HepG2 (cell line): Measurements from ENCODE around the gene KCTD6. TPM values are rescaled to one million over a fixed set of nuclear protein-coding genes. Genes with fewer than 3 reads are reported as not detected.

Experiments used
- FOSL2 ChIP-seq: sonication (generic); formaldehyde crosslinking; IDR thresholded peaks from 2 replicates; pipeline ENCODE4 v1.4.0; 2020; ENCODE audit warnings: missing genetic modification reagents
- FOXJ3 ChIP-seq: sonication (generic); formaldehyde crosslinking; IDR thresholded peaks from 2 replicates; pipeline ENCODE4 v1.4.0; 2020; ENCODE audit warnings: missing genetic modification reagents, mild to moderate bottlenecking, borderline replicate concordance
- GABPA ChIP-seq, 2 experiments: IDR thresholded peaks; 2 replicates each; pipeline ENCODE4 v1.6.1; 2011 to 2016; ENCODE audit warnings: low read depth in 2 of 2, low read length in 1 of 2, missing biosample characterization in 1 of 2, missing genetic modification characterization in 1 of 2
- KDM2A ChIP-seq: sonication (generic); formaldehyde crosslinking; IDR thresholded peaks from 2 replicates; pipeline ENCODE4 v1.4.0; 2020; ENCODE audit warnings: low read depth, missing genetic modification reagents, borderline replicate concordance
- MIER2 ChIP-seq: IDR thresholded peaks from 2 replicates; pipeline ENCODE4 v1.6.1; 2016; ENCODE audit warnings: missing biosample characterization, missing genetic modification reagents
- MTA1 ChIP-seq: sonication (generic); formaldehyde crosslinking; IDR thresholded peaks from 2 replicates; pipeline ENCODE4 v1.4.0; 2020; ENCODE audit warnings: missing genetic modification reagents, mild to moderate bottlenecking, borderline replicate concordance
- NCOA2 ChIP-seq: sonication (generic); formaldehyde crosslinking; IDR thresholded peaks from 2 replicates; pipeline ENCODE4 v1.8.0; 2022; ENCODE audit warnings: inconsistent platforms
- RAD21 ChIP-seq: fragments of 450-650 bp; formaldehyde crosslinking; IDR thresholded peaks from 2 replicates; pipeline ENCODE4 v1.5.0; 2020; ENCODE audit warnings: mild to moderate bottlenecking
- SALL1 ChIP-seq: sonication (generic); formaldehyde crosslinking; IDR thresholded peaks from 2 replicates; pipeline ENCODE4 v1.8.0; 2022; ENCODE audit warnings: mild to moderate bottlenecking, missing genetic modification reagents
- SIX1 ChIP-seq: sonication (generic); formaldehyde crosslinking; IDR thresholded peaks from 2 replicates; pipeline ENCODE4 v1.4.0; 2020; ENCODE audit warnings: missing genetic modification reagents, borderline replicate concordance
- STAG1 ChIP-seq: sonication (generic); formaldehyde crosslinking; IDR thresholded peaks from 2 replicates; pipeline ENCODE4 v1.4.0; 2020; ENCODE audit warnings: missing genetic modification reagents
- ZFP36L1 ChIP-seq: sonication (generic); formaldehyde crosslinking; IDR thresholded peaks from 2 replicates; pipeline ENCODE4 v1.8.0; 2022; ENCODE audit warnings: mild to moderate bottlenecking, missing genetic modification reagents, moderate library complexity
- ZNF235 ChIP-seq: sonication (generic); formaldehyde crosslinking; IDR thresholded peaks from 2 replicates; pipeline ENCODE4 v1.8.1; 2023; ENCODE audit warnings: mild to moderate bottlenecking, missing genetic modification reagents, borderline replicate concordance
- ZNF326 ChIP-seq: sonication (generic); formaldehyde crosslinking; IDR thresholded peaks from 2 replicates; pipeline ENCODE4 v1.4.0; 2020; ENCODE audit warnings: missing genetic modification reagents, borderline replicate concordance
- ZNF451 ChIP-seq: sonication (generic); formaldehyde crosslinking; IDR thresholded peaks from 2 replicates; pipeline ENCODE4 v1.5.0; 2020; ENCODE audit warnings: mild to moderate bottlenecking, missing genetic modification reagents
- ZNF570 ChIP-seq: sonication (generic); formaldehyde crosslinking; IDR thresholded peaks from 2 replicates; pipeline ENCODE4 v1.4.0; 2020; ENCODE audit warnings: mild to moderate bottlenecking, missing genetic modification reagents, borderline replicate concordance
- polyA plus RNA-seq, 8 experiments: library from polyadenylated mRNA; depleted of rRNA in 3 of 8; stranded (reverse) in 7 of 8; unstranded in 1 of 8; fragments of >200 nt; fragmentation: Illumina TruSeq in 4 of 8; extraction: Trizol in 4 of 8; gene quantifications; 2 replicates each; pipeline versions ENCODE4 v1.2.1 to v1.2.3, GENCODE V29; 2011 to 2016; ENCODE audit warnings: low read depth in 4 of 8, missing spikeins in 1 of 8, mixed read lengths in 1 of 8; ENCODE audit not compliant: insufficient read depth in 1 of 8
- total RNA-seq, 5 experiments: library from RNA; depleted of rRNA; stranded (reverse); fragments of >200 nt; fragmentation: Illumina TruSeq; extraction: Trizol; gene quantifications; 2 replicates each; pipeline ENCODE4 v1.2.3, GENCODE V29; 2016; ENCODE audit warnings: low read depth in 1 of 5
- TF ChIP-seq, protein P1 (sequence below): IDR thresholded peaks from 2 replicates; pipeline ENCODE4 v1.6.1; 2016; ENCODE audit warnings: missing compliant biosample characterization, missing genetic modification reagents, borderline replicate concordance
- TF ChIP-seq, protein P2 (sequence below): sonication (generic); formaldehyde crosslinking; IDR thresholded peaks from 2 replicates; pipeline ENCODE4 v1.5.0; 2020; ENCODE audit warnings: missing genetic modification reagents
- TF ChIP-seq, protein P3 (sequence below): IDR thresholded peaks from 2 replicates; pipeline ENCODE4 v1.6.1; 2012; ENCODE audit warnings: inconsistent platforms
- TF ChIP-seq, protein P4 (sequence below): sonication (generic); formaldehyde crosslinking; IDR thresholded peaks from 2 replicates; pipeline ENCODE4 v1.8.1; 2023; ENCODE audit warnings: mild to moderate bottlenecking, missing genetic modification reagents, borderline replicate concordance
- TF ChIP-seq, protein P5 (sequence below): sonication (generic); formaldehyde crosslinking; IDR thresholded peaks from 2 replicates; pipeline ENCODE4 v1.5.1; 2020; ENCODE audit warnings: mild to moderate bottlenecking, missing genetic modification reagents, moderate library complexity
- TF ChIP-seq, protein P6 (sequence below): sonication (generic); formaldehyde crosslinking; IDR thresholded peaks from 2 replicates; pipeline ENCODE4 v1.4.0; 2020; ENCODE audit warnings: missing genetic modification reagents

KCTD6 gene
- total and polyA plus RNA-seq, 2 of the 13 experiments (the other 11 are each of a cell fraction or from before 2014, with no cell fraction given), result 13.4 to 14.2 TPM

DNA sequence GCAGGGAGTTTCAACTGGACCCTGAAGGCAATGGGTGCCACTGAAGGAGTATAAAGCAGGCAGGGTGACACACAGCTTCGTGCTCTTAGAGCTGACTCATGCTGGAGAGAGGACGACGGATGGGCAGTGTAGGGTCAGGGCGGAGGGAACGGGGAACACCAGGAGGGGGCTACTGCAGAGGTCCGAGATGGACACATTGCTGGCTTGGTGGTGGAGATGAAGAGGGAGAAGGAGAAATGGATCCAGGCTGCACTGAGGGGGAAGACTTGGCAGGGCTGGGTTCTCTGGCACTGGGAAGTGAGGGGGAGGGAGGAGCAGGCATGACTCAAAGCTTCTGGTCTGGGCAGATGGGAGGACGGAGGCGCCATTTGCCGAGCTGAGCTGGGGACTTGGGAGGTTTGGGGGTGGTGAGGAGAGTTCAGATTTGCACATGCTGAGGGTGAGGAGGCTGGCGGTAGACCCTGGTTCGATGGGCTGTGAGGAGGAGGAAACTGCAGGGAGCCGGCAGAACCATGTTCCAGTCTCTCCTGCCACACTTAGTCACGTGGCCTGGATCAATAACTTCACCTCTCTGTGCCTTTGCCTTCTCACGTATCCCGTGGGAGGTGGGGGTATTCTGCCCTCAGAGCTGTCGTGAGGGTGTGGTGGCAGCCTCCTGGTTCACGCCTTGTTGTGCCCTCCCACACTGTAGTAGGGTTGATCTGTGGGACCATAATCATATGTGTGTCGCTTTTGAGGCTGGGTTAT lies 4.6 kb upstream of the KCTD6 start (continued):
- TF ChIP-seq, protein P1, sequence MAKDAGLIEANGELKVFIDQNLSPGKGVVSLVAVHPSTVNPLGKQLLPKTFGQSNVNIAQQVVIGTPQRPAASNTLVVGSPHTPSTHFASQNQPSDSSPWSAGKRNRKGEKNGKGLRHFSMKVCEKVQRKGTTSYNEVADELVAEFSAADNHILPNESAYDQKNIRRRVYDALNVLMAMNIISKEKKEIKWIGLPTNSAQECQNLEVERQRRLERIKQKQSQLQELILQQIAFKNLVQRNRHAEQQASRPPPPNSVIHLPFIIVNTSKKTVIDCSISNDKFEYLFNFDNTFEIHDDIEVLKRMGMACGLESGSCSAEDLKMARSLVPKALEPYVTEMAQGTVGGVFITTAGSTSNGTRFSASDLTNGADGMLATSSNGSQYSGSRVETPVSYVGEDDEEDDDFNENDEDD, result no peak; the same call in 1 of the 2 replicates
- 0 out of 2 replicates have a peak, but pooled peaks have one; percentile 8 for TF ChIP-seq SALL1 (CRISPR knock-in tag)
- TF ChIP-seq FOSL2, result peak; percentile 54
- TF ChIP-seq KDM2A (CRISPR knock-in tag), result peak; percentile 52; the same call in 1 of the 2 replicates
- TF ChIP-seq, protein P2, sequence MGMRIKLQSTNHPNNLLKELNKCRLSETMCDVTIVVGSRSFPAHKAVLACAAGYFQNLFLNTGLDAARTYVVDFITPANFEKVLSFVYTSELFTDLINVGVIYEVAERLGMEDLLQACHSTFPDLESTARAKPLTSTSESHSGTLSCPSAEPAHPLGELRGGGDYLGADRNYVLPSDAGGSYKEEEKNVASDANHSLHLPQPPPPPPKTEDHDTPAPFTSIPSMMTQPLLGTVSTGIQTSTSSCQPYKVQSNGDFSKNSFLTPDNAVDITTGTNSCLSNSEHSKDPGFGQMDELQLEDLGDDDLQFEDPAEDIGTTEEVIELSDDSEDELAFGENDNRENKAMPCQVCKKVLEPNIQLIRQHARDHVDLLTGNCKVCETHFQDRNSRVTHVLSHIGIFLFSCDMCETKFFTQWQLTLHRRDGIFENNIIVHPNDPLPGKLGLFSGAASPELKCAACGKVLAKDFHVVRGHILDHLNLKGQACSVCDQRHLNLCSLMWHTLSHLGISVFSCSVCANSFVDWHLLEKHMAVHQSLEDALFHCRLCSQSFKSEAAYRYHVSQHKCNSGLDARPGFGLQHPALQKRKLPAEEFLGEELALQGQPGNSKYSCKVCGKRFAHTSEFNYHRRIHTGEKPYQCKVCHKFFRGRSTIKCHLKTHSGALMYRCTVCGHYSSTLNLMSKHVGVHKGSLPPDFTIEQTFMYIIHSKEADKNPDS (CRISPR knock-in tag), result no peak
- TF ChIP-seq NCOA2, result no peak
- no peak for TF ChIP-seq MTA1
- TF ChIP-seq, protein P3, sequence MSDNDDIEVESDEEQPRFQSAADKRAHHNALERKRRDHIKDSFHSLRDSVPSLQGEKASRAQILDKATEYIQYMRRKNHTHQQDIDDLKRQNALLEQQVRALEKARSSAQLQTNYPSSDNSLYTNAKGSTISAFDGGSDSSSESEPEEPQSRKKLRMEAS, result peak; percentile 68; the same call in 1 of the 2 replicates
- no peak for TF ChIP-seq MIER2 (CRISPR knock-in tag)
- TF ChIP-seq, protein P4, sequence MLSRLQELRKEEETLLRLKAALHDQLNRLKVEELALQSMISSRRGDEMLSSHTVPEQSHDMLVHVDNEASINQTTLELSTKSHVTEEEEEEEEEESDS (CRISPR knock-in tag), result no peak
- TF ChIP-seq ZNF235, result no peak
- no peak for TF ChIP-seq ZNF326 (CRISPR knock-in tag)
- TF ChIP-seq, protein P5, sequence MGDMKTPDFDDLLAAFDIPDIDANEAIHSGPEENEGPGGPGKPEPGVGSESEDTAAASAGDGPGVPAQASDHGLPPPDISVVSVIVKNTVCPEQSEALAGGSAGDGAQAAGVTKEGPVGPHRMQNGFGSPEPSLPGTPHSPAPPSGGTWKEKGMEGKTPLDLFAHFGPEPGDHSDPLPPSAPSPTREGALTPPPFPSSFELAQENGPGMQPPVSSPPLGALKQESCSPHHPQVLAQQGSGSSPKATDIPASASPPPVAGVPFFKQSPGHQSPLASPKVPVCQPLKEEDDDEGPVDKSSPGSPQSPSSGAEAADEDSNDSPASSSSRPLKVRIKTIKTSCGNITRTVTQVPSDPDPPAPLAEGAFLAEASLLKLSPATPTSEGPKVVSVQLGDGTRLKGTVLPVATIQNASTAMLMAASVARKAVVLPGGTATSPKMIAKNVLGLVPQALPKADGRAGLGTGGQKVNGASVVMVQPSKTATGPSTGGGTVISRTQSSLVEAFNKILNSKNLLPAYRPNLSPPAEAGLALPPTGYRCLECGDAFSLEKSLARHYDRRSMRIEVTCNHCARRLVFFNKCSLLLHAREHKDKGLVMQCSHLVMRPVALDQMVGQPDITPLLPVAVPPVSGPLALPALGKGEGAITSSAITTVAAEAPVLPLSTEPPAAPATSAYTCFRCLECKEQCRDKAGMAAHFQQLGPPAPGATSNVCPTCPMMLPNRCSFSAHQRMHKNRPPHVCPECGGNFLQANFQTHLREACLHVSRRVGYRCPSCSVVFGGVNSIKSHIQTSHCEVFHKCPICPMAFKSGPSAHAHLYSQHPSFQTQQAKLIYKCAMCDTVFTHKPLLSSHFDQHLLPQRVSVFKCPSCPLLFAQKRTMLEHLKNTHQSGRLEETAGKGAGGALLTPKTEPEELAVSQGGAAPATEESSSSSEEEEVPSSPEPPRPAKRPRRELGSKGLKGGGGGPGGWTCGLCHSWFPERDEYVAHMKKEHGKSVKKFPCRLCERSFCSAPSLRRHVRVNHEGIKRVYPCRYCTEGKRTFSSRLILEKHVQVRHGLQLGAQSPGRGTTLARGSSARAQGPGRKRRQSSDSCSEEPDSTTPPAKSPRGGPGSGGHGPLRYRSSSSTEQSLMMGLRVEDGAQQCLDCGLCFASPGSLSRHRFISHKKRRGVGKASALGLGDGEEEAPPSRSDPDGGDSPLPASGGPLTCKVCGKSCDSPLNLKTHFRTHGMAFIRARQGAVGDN (CRISPR knock-in tag), result peak; percentile 91
- TF ChIP-seq ZNF451 (CRISPR knock-in tag), result 0 out of 2 replicates have a peak, but pooled peaks have one; percentile 24
- TF ChIP-seq, protein P6, sequence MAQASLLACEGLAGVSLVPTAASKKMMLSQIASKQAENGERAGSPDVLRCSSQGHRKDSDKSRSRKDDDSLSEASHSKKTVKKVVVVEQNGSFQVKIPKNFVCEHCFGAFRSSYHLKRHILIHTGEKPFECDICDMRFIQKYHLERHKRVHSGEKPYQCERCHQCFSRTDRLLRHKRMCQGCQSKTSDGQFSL (CRISPR knock-in tag), result no peak
- no peak for TF ChIP-seq ZNF570
- TF ChIP-seq SIX1, result no peak
- no peak for TF ChIP-seq STAG1 (CRISPR knock-in tag)
- no peak for TF ChIP-seq RAD21
- TF ChIP-seq FOXJ3, result no peak
- no peak for TF ChIP-seq ZFP36L1 (CRISPR knock-in tag)
- no peak for TF ChIP-seq GABPA (IDR thresholded peaks at IDR 0.05; ENCODE audit: low read depth, low read length)
- no peak for TF ChIP-seq GABPA (CRISPR knock-in tag; IDR thresholded peaks at IDR 0.05; ENCODE audit: low read depth)
